HCT116 (cell line): ENCODE results near the gene WDFY2. TPM values are rescaled to one million over a fixed set of nuclear protein-coding genes. Genes with fewer than 3 reads are reported as not detected.

Experiments
- ATAC-seq: fragments of 200-7000 bp; cut with Tn5 transposase; 2 replicates; pipeline ENCODE4 v1.9.1; 2020; ENCODE audit warnings: mild to moderate bottlenecking, moderate library complexity
- BruUV-seq: library from RNA; stranded (reverse); fragments of 400-500 nt; replicated peaks from 2 replicates; lab custom pipeline; 2021; lab: Mats Ljungman, UMichigan
- CTCF ChIA-PET: fragments of 300-600 bp; sonication (Branson Sonifier 250); formaldehyde crosslinking; loops from one replicate; lab custom pipeline; 2021; ENCODE audit warnings: antibody characterized with exemption; lab: Charles Lee
- POLR2A ChIA-PET: fragments of 300-600, 350-600 bp; sonication (Branson Sonifier 250); formaldehyde crosslinking; loops from one replicate; lab custom pipeline; 2021; ENCODE audit warnings: antibody characterized with exemption; lab: Charles Lee
- RAD21 ChIA-PET, 2 experiments: fragments of 300-600 bp; sonication (Branson Sonifier 250); formaldehyde crosslinking; loops; one replicate each; lab custom pipeline; 2023; ENCODE audit warnings: low total read pairs in 2 of 2; ENCODE audit not compliant: uncharacterized antibody in 2 of 2, unreplicated experiment in 2 of 2, low non-redundant PET in 1 of 2; lab: Charles Lee
- DNase-seq: peaks from one replicate; pipeline ENCODE4 v3.0.0-alpha.2; 2010; ENCODE audit warnings: low read depth, low spot score
- H2AFZ ChIP-seq: fragments of 200-600 bp; shearing (Covaris generic), sonication (generic); 2 replicates; pipeline ENCODE4 v1.6.1; 2017; ENCODE audit warnings: low read depth, mixed run types, mixed read lengths, antibody characterized with exemption, low read length; ENCODE audit not compliant: poor library complexity, severe bottlenecking
- H3K27ac ChIP-seq: 2 replicates; pipeline ENCODE4 v1.5.1; 2012; ENCODE audit warnings: low read depth, low read length
- H3K27me3 ChIP-seq: fragments of 200-600 bp; sonication (generic); 2 replicates; pipeline ENCODE4 v1.6.1; 2016; ENCODE audit warnings: mixed run types, low read length, mixed read lengths; ENCODE audit not compliant: insufficient read depth
- H3K36me3 ChIP-seq, 2 experiments: fragments of 200-500 bp in 1 of 2; fragments of 200-600 bp in 1 of 2; sonication (Bioruptor generic) in 1 of 2; sonication (generic) in 1 of 2; 2 replicates each; pipeline versions ENCODE4 v1.5.1 to v1.6.1; 2014 to 2016; ENCODE audit warnings: low read length in 2 of 2, inconsistent platforms in 1 of 2, mixed read lengths in 1 of 2, mixed run types in 1 of 2; ENCODE audit not compliant: insufficient read depth in 2 of 2, control insufficient read depth in 1 of 2
- H3K4me1 ChIP-seq, 2 experiments: fragments of 200-600 bp in 1 of 2; sonication (generic) in 1 of 2; 2 replicates each; pipeline versions ENCODE4 v1.5.1 to v1.6.1; 2012 to 2017; ENCODE audit warnings: low read length in 2 of 2, inconsistent platforms in 1 of 2, mild to moderate bottlenecking in 1 of 2, mixed read lengths in 1 of 2, mixed run types in 1 of 2, moderate library complexity in 1 of 2; ENCODE audit not compliant: insufficient read depth in 2 of 2, control insufficient read depth in 1 of 2
- H3K4me2 ChIP-seq: fragments of 200-600 bp; sonication (generic); 2 replicates; pipeline ENCODE4 v1.6.1; 2017; ENCODE audit warnings: mixed run types, low read length, mixed read lengths
- H3K4me3 ChIP-seq, 2 experiments: fragments of 200-600 bp in 1 of 2; sonication (generic) in 1 of 2; replicated peaks in 1 of 2; 2 replicates each; pipeline ENCODE4 v1.5.1; 2011 to 2016; ENCODE audit warnings: low read length in 2 of 2, control low read depth in 1 of 2, low read depth in 1 of 2, mild to moderate bottlenecking in 1 of 2, mixed read lengths in 1 of 2, mixed run types in 1 of 2
- H3K79me2 ChIP-seq: fragments of 200-600 bp; sonication (generic); 2 replicates; pipeline ENCODE4 v1.6.1; 2017; ENCODE audit warnings: mild to moderate bottlenecking, mixed run types, low read length, moderate library complexity, mixed read lengths; ENCODE audit not compliant: insufficient read depth
- H3K9ac ChIP-seq: fragments of 200-600 bp; sonication (generic); 2 replicates; pipeline ENCODE4 v1.6.1; 2016; ENCODE audit warnings: low read length, mixed read lengths
- H3K9me2 ChIP-seq: fragments of 200-600 bp; sonication (generic), shearing (Covaris generic); 2 replicates; pipeline ENCODE4 v1.6.1; 2017; ENCODE audit warnings: mixed run types, mild to moderate bottlenecking, moderate library complexity; ENCODE audit not compliant: insufficient read depth
- H3K9me3 ChIP-seq, 2 experiments: fragments of 200-500 bp in 1 of 2; fragments of 200-600 bp in 1 of 2; sonication (Bioruptor generic) in 1 of 2; sonication (generic) in 1 of 2; 2 replicates each; pipeline ENCODE4 v1.6.1; 2014 to 2017; ENCODE audit warnings: low read length in 2 of 2, mixed read lengths in 2 of 2, inconsistent platforms in 1 of 2, low read depth in 1 of 2, mild to moderate bottlenecking in 1 of 2, mixed run types in 1 of 2, moderate library complexity in 1 of 2; ENCODE audit not compliant: control insufficient read depth in 1 of 2, insufficient read depth in 1 of 2
- H4K20me1 ChIP-seq: fragments of 200-600 bp; sonication (generic), shearing (Covaris generic); 2 replicates; pipeline ENCODE4 v1.6.1; 2017; ENCODE audit warnings: mixed run types, mild to moderate bottlenecking, moderate library complexity; ENCODE audit not compliant: insufficient read depth
- ATF3 ChIP-seq: IDR thresholded peaks from 2 replicates; pipeline ENCODE4 v1.6.1; 2012
- CBX3 ChIP-seq: IDR thresholded peaks from 2 replicates; pipeline ENCODE4 v1.6.1; 2012; ENCODE audit warnings: low read depth
- CEBPB ChIP-seq: IDR thresholded peaks from 2 replicates; pipeline ENCODE4 v1.6.1; 2012; ENCODE audit warnings: low read depth
- CTCF ChIP-seq, 3 experiments: fragments of 200-600 bp in 1 of 3; sonication (generic) in 1 of 3; IDR thresholded peaks in 2 of 3; conservative IDR thresholded peaks in 1 of 3; 2 replicates each; pipeline ENCODE4 v1.5.1; 2012 to 2017; ENCODE audit warnings: low read depth in 2 of 3, low read length in 2 of 3, antibody characterized with exemption in 1 of 3, borderline replicate concordance in 1 of 3, control low read depth in 1 of 3, mild to moderate bottlenecking in 1 of 3, mixed read lengths in 1 of 3, mixed run types in 1 of 3, moderate library complexity in 1 of 3; ENCODE audit not compliant: insufficient read depth in 1 of 3
- ELF1 ChIP-seq: IDR thresholded peaks from 2 replicates; pipeline ENCODE4 v1.6.1; 2012; ENCODE audit warnings: low read depth, borderline replicate concordance
- EZH2 ChIP-seq: fragments of 200-600 bp; sonication (generic); IDR thresholded peaks from 2 replicates; pipeline ENCODE4 v1.6.1; 2017; ENCODE audit warnings: antibody characterized with exemption, mixed run types
- FOSL1 ChIP-seq: IDR thresholded peaks from 2 replicates; pipeline ENCODE4 v1.6.1; 2012; ENCODE audit warnings: low read depth
- JUND ChIP-seq: IDR thresholded peaks from 2 replicates; pipeline ENCODE4 v1.6.1; 2012
- RAD21 ChIP-seq: IDR thresholded peaks from 2 replicates; pipeline ENCODE4 v1.6.1; 2012; ENCODE audit warnings: low read depth, mild to moderate bottlenecking
- SP1 ChIP-seq: IDR thresholded peaks from 2 replicates; pipeline ENCODE4 v1.6.1; 2012; ENCODE audit warnings: low read depth
- SRF ChIP-seq: IDR thresholded peaks from 2 replicates; pipeline ENCODE4 v1.6.1; 2012; ENCODE audit warnings: low read depth
- TCF7L2 ChIP-seq: IDR thresholded peaks from 2 replicates; pipeline ENCODE4 v1.7.0; 2011; ENCODE audit warnings: borderline replicate concordance, inconsistent platforms; ENCODE audit not compliant: insufficient read depth, insufficient read length; ENCODE audit errors: extremely low read depth
- YY1 ChIP-seq: IDR thresholded peaks from 2 replicates; pipeline ENCODE4 v1.6.1; 2011; ENCODE audit warnings: low read length, low read depth, moderate library complexity, mild to moderate bottlenecking; ENCODE audit not compliant: insufficient replicate concordance; ENCODE audit errors: extremely low read depth
- ZBTB33 ChIP-seq: IDR thresholded peaks from 2 replicates; pipeline ENCODE4 v1.6.1; 2011; ENCODE audit warnings: mild to moderate bottlenecking, low read length, moderate library complexity; ENCODE audit not compliant: insufficient replicate concordance; ENCODE audit errors: extremely low read depth
- intact Hi-C: fragments of 100-400 bp; cut with micrococcal nuclease; formaldehyde crosslinking; loops from 2 replicates; pipeline ENCODE4 v1.10.0; 2022
- total RNA-seq: library from RNA; stranded (reverse); gene quantifications from one replicate; pipeline ENCODE4 v1.2.1, GENCODE V29; 2021; ENCODE audit not compliant: unreplicated experiment

WDFY2 gene
- total RNA-seq, 1 experiment from 2014 or later: 6.1 TPM

GRCh38 chr13:51739027-51739764 lies 154.9 kb downstream of the WDFY2 start (continued):
- TF ChIP-seq SRF: no peak
- TF ChIP-seq ELF1: no peak
- no peak for TF ChIP-seq RAD21
- TF ChIP-seq ZBTB33: no peak
- TF ChIP-seq ATF3: no peak
- TF ChIP-seq YY1: no peak
- no peak for TF ChIP-seq FOSL1

- Histone ChIP-seq H3K36me3 (no peaks in the 10 kb centered on the region), H4K20me1 (no peaks in the 10 kb centered on the region), H3K4me2 (no peak overlapping the region), H3K79me2 (no peaks in the 10 kb centered on the region), H3K27ac (no peak overlapping the region), H3K27me3 (no peaks in the 10 kb centered on the region)
- intact Hi-C loops: no loop called here
- TF ChIP-seq FOSL1 (no peak), EZH2 (no peak), CBX3 (no peak), RAD21 (no peak), ZBTB33 (no peak), JUND (no peak), TCF7L2 (no peak), CEBPB (no peak), SRF (no peak), CTCF (IDR thresholded peaks at IDR 0.05 in 2 of 3, conservative IDR thresholded peaks at IDR 0.05 in 1 of 3; ENCODE audit: borderline replicate concordance in 1 of 3, insufficient read depth in 1 of 3, low read depth in 2 of 3, low read length in 2 of 3) (no peak), YY1 (no peak), ATF3 (no peak), SP1 (no peak)
- TF ChIP-seq, all 23 proteins: peak for 0
- no peaks in the 10 kb centered on the region for H3K9me3 ChIP-seq
- ATAC-seq (no peak), DNase-seq (no peak)
- H3K4me3 ChIP-seq: no peak overlapping the region
- BruUV-seq: no TSS peak
- CTCF ChIA-PET: interaction anchor here (1.3 kb wide), 1 partner anchor 306 kb away, joined by 3 read pairs; no protein-coding TSS in a partner anchor
- H3K4me1 ChIP-seq: no peaks in the 10 kb centered on the region
- no peaks in the 10 kb centered on the region for H3K9me2 ChIP-seq
- RAD21 ChIA-PET: no interaction called here
- no peak overlapping the region for H3K9ac ChIP-seq
- POLR2A ChIA-PET: no interaction called here
- H2AFZ ChIP-seq: no peak overlapping the region
Observed at GRCh38 chr13:51740698-51741097, 156.4 kb downstream of the WDFY2 start.
